HG03064 (cell line): Measurements from ENCODE around the gene AMACR.
A peak's percentile ranks its signal among the peaks of the same experiment; 100 is the strongest.
"Not testable (repeated sequence)": the region's sequence is repeated elsewhere in the genome, so short reads cannot be mapped to it uniquely, and the experiment has no call there.

Experiments used
- ATAC-seq: cut with Tn5 transposase; IDR thresholded peaks from one replicate; pipeline ENCODE4 v1.9.1; 2021; ENCODE audit warnings: low read depth; ENCODE audit not compliant: unreplicated experiment

AMACR gene

GRCh38 chr5:33975852-33976251, 32.0 kb downstream of the AMACR start:
- no peak for ATAC-seq

- peak; percentile 72 for ATAC-seq
Measured at GRCh38 chr5:33973271-33973670, 34.6 kb downstream of the AMACR start.

GRCh38 chr5:33969572-33970452, 38.0 kb downstream of the AMACR start:
- peak; percentile 67 for ATAC-seq

- ATAC-seq = no peak
Measured at GRCh38 chr5:33968211-33969005, 39.4 kb downstream of the AMACR start.

GRCh38 chr5:33966805-33967204, 41.0 kb downstream of the AMACR start:
- no peak for ATAC-seq

GRCh38 chr5:33964132-33964700, 43.6 kb downstream of the AMACR start:
- ATAC-seq = no peak

- ATAC-seq = no peak
Measured at GRCh38 chr5:33958176-33958575, 49.7 kb downstream of the AMACR start.

- ATAC-seq = no peak
Measured at GRCh38 chr5:33957577-33958150, 50.2 kb downstream of the AMACR start.

GRCh38 chr5:33952175-33952574, 55.7 kb downstream of the AMACR start:
- ATAC-seq = not testable (repeated sequence)

GRCh38 chr5:33944543-33945132, 63.2 kb downstream of the AMACR start:
- no peak for ATAC-seq

- no peak for ATAC-seq
Measured at GRCh38 chr5:33941090-33941489, 66.8 kb downstream of the AMACR start.

GRCh38 chr5:33939556-33940262, 68.1 kb downstream of the AMACR start:
- no peak for ATAC-seq

- no peak for ATAC-seq
Measured at GRCh38 chr5:33938881-33939280, 69.0 kb downstream of the AMACR start.

- ATAC-seq = no peak
Measured at GRCh38 chr5:33938507-33938796, 69.4 kb downstream of the AMACR start.

GRCh38 chr5:33937707-33938506, 69.9 kb downstream of the AMACR start:
- no peak for ATAC-seq

GRCh38 chr5:33937017-33937706, 70.7 kb downstream of the AMACR start:
- ATAC-seq = no peak

GRCh38 chr5:33936381-33937016, 71.4 kb downstream of the AMACR start, which contains the start of gene RXFP3:
RXFP3 (plus strand) TSS chr5:33936386; CDS start chr5:33936741, 355 bp downstream.
- no peak for ATAC-seq
